Occipital lobe (tissue), 2 donors: Measurements from ENCODE around the gene DDR2. TPM values are rescaled to one million over a fixed set of nuclear protein-coding genes. Genes with fewer than 3 reads are reported as not detected.

ENCODE experiments used
- DNase-seq: peaks from one replicate; lab custom pipeline; 2025; lab: John Stamatoyannopoulos, UW
- total RNA-seq: library from RNA; depleted of rRNA; stranded (reverse); fragments of >200 nt; gene quantifications from one replicate; pipeline ENCODE4 v1.2.3, GENCODE V29; 2014

DDR2 gene
- total RNA-seq, 1 donor from 2014 or later: 7.5 TPM

DNA sequence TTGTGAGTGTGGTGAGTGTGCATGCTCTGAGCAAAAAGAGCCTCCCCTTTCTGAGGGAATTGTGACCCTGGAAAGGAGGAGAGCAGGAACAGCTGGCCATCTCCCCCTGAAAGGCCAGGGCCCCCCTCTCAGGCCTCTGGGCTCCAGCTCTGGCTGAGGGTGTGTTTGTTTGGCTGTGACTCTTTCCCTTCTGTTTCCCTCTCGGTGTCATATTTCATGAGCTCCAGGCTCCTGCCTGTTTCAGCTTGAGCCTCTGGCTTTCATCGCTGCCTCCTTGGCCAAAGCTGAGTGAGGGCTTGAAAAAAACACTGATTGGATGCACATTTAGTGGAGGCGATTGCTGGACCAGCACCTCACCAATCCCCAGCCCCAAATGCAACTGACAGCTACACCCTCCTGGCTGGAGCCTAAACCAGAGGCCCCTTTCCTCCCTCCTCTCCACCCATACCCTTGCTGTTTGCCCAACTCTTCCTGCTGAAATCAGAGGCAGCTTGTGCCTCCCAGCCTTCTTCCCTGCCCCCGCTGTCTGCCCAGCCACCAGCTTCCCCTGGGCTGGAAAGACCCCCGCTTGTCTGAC, 64.1 kb downstream of the DDR2 start:
- DNase-seq: peak; percentile 11

DNA sequence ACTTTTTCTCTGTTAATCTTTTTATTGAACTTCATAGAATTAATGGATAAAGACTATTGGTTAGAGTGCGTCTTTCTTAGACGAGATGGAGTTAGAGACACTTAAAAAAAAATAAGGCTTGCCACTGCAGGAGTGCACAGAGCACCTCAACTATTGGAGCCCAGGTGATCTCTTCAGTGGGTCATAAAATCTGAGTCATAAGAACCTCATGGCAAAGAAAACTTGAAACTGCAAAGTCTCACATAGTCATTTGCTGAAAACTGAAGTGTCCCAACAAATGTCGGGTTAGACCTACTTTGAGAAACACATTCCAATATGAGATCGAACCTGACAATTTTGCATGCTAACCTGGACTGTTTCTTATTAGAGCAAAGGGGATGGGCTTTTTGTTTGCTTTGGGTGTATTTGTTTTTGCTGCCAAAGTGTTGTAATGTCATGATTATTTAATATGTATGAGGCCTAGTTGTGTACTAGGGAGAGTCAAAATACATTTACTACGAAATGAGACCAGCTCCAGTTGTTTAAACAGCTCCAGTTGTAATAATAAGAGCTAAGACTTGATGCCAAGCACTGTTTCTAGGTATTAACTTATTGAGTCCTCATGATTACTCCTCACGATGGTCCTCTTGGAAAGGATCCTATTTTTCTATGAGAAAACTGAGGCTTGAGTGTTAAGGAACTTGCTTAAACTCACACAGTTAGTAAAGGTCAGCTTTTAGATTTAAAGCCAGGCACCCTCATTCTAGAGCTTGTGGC, 65.1 kb downstream of the DDR2 start:
- no peak for DNase-seq

DNA sequence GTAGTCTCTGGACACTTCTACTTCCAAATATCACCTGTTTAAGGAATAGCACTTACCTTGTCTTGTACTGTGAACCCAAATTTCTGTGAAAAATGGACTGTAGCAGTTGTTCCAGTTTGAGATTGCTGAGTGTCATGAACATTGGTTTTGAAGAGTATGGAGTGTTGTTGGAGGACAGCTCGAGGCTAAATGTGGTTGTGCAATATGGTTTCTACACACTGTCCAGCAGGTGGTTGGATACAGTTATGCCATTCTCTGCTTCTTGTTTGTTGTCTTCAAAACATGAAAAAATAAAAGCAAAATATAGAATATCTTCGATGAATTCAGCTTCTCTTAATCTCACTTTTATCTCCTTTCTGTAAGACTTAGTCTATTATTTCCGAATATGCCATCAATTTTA, 67.1 kb downstream of the DDR2 start:
- no peak for DNase-seq

DNA sequence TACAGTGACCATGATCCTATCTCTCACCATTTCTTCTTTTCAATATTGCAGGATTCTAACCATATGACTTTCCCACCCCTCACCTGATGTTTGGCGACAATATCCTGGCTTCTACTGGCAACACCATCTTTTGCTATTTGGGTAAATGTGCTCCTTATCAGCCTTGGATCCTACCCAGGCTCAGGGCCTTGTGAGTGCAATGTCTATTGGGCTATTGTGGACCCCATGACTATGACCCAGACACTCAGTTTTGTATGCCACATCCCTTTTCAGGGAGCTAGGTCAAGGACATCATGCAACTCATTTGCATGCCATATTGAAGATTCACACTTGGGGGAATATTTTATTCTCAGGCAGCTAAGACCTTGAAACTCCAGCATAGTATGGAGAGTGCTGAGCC, 67.9 kb downstream of the DDR2 start:
- no peak for DNase-seq

DNA sequence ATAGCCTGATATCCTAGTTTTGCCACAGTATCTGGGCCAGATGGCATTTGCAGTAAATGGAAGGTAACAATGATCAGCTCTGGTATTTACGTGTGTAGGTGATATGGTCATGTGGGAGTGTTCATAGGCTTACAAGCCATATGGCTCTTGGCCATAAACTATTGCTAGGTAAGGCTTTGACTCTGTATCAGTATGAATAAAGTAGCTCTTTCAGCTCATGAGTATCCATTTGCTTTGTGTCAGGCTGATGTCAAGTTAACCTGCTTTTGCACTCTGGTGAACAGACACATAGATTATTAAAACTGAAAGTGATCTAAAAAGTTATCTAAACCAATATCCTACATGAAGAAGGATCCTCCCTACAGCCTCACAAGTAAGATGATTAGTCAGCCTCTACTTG, 69.0 kb downstream of the DDR2 start:
- no peak for DNase-seq

DNA sequence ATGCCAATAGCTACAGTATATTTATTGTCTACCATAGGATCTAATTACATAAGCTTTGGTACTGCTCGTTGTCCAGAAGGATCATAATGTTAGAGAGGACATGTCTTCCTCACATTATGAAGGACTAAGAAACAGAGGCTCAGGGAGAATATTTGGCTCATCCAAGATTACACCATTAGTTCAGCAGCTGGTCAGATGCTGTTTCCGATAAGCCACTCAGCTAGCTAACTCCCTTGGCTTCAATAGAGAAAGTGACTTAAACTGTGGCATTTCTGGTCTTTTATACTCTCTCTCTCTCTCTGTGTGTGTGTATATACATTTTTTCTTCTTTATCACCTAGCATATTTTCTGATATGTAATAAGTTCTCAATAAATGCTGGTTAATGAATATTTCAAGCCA, 70.4 kb downstream of the DDR2 start:
- no peak for DNase-seq

DNA sequence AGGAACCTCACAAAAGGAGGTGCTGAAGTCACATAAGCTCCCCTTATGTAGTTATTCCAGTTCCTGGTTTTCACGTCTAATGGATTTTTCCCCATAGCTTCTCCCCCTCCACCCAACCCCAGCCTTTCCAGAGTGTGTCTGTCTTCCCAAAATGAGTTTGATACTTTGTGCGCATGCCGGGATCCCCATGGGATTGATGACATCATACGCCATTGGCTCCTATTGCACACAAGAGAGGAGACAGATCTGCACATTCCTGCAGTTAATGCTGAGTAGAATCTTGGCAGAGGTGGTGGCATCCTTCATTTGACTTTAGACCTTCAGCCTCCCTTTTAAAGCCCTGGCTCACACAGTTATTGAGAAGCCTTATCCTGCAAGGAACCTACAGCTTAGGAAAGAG, 71.4 kb downstream of the DDR2 start:
- no peak for DNase-seq

DNA sequence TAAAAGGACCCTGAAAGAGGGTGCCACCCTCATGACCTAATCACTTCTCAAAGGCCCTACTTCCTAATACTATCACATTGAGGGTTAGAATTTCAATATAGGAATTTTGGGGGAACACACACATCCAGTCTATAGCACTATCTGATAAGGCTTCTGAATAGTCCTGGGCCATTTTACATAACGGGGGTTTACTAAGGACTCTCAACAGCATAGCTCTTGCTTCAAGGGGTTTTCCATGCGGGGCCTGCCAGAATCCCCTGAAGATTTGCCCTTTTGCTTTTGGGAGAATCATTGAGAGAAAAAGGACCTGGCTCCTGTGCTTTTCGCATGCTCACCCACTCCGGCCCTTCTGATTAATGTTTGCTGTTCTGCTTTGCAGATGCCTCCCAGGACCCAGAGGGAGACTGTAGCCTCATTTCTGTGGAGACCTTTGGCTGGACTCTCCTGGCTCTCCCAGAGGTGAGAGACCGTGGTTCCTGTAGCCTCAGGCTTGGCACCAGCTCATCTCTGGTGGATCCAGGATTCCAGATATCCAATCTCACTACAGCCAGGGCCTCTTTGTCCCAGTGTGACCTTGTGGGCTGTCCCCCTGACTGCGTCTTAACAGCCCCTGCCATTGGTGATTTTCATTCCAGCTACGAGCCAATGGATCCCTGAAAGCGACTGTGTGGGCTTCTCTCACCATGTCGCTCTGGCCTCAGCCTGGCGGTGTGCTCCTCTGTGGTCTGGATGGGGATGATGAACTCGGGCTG, 72.6 kb downstream of the DDR2 start:
- no peak for DNase-seq

DNA sequence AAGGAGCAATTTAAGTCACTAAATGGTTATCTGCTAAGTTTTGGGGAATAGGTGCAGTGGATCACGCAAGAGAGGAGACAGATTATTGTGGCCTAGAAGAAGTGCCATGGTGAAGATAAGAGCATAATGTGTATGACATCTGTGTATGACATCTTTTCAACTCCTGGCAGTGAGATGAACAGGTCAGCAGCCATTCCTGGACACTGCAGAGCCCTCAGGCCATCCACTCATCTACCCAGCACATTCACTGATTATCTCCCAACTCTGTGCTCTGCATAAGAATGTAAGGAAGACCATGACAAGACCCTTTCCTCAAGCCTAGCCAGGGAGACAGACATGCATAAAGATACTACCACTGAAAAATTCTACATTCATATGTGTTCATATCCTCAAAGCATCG, 73.7 kb downstream of the DDR2 start:
- no peak for DNase-seq

DNA sequence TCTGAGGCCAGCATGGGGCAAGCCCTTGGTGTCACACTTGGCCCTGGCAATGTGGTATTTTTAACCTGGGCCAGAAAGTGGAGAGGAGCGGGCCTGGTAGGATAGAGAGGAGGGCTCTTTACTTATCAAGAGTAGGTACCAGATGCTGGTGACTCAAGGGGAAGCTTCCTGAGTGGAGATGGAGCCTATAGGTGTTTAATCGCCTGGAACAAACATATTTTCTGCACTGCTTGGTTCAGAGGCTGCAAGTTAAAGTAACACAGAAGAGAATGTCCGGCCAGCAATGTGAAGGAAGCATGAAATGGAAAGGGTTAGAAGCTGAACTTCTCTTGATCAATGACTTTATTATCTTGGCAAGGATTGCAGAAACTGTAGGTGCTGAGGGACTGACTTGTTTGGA, 74.3 kb downstream of the DDR2 start:
- DNase-seq: no peak

DNA sequence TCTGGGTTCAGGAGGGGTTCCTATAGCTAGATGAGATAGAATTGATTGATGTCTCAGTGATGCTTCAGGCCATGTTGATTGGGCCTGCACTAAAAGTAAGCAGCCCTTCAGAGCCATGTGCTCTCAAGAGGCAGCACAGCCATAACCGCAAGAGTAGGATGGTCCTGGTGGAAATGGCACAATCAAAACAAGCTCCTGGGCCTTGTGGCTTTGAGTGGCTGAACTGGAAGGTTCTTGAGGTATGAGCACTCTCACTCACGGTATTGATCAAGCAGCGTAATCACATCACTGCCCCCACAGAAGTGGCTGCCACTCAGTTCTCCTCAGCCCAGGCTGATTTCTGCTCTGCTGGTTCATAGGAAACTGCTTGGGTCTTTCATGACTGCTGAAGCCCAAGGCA, 76.0 kb downstream of the DDR2 start:
- DNase-seq: no peak

DNA sequence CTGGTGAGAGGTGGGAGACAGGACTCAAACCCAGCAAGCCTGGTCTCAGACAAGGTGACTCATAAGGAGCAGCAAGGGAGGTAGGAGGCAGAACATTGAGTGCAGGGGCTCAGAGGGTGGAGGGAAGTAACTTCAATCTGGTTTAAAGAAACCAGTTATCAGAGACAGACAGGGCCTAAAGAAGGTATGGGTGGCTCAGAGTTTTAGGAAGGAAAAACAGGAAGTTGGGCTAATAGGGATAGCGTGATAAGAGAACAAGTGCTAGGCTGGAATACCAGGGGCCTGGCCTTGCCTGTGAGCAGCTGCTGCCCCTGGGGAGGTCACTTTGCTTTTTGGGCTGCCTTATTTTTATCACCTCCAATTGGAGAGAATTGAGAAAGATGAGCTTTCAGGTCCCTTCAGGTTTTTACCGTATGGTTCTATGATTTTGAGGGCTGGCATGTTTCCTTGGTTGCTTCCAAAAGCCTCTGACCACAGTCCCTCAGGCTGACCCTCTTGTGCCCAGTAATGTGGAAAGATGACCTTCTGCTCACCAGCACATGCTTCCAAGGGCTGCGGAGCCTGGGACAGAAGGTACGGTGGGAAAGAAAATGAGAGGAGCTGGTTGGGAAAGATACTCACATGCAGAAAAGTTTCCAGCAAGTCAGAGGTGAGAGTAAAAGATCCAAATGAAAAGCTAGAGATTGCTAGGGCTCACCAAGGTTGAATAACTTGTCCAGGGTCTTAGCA, 77.0 kb downstream of the DDR2 start:
- no peak for DNase-seq

DNA sequence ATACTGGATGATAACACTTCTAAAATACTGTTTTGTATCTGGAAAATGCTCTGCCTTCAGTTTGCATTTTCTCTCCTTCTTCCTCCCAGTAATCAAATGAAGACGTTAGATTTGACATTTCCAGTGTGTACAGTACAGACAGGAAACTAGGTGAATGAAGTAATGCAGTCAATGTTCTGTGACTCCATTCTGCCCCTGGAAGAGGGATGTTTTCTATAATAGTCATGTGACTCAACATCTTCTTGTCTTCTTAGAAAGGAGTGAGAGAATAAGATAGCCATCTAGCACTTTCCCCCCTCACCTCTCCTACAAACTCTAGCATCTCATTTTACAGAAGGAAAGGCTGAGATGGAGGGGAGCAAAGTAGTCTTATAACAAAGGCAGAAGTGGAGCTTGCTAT, 77.6 kb downstream of the DDR2 start:
- DNase-seq: no peak

DNA sequence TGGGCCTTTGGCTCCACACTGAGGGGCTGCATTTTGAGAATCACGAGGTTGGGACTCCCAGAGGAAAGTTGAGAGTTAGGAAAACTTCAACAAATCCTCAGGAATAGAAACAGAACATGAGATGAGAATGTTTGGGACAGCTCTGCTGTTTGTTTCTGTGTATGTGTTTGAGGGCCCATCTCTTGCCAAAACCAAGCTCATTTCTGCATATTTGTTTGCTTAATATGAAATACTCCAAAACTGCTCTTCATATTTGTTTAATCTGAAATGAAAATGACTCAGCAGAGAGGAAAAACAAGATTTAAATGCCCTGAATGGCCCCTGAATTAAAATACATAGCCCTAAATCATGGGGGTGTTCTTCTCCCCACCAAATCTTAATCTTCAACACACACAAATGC, 78.1 kb downstream of the DDR2 start:
- DNase-seq: no peak

DNA sequence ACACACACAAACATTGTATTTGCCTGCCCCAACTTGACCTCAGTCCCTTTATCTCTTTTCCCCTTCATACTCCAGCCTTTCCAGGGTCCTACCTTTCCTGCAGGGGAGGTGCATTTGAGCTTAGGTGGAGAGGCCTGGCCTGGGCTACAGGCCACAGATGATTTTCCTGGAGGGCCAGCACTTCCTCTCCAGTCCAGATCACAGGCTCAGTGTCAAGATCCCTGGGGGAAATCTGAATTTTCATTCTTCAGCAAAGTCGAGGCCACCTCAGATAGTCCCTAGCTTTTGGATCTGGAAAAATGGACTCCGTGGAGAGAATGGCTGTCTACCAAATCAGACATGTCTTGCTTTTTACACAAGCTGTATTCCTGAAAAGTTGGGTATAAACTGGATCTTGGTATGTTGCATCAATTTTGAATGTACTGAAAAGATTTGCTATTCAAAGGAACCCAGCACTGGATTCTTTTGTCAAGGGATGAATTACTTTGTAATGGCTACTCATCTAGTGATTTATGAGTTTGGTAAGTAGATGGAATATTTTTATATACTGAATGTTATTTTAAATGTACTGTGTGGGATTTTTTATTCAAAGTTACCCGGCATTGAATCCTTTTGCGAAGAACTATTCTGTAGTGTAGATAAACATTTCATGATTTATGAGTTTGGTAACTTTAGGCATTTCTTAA, 78.7 kb downstream of the DDR2 start:
- no peak for DNase-seq

DNA sequence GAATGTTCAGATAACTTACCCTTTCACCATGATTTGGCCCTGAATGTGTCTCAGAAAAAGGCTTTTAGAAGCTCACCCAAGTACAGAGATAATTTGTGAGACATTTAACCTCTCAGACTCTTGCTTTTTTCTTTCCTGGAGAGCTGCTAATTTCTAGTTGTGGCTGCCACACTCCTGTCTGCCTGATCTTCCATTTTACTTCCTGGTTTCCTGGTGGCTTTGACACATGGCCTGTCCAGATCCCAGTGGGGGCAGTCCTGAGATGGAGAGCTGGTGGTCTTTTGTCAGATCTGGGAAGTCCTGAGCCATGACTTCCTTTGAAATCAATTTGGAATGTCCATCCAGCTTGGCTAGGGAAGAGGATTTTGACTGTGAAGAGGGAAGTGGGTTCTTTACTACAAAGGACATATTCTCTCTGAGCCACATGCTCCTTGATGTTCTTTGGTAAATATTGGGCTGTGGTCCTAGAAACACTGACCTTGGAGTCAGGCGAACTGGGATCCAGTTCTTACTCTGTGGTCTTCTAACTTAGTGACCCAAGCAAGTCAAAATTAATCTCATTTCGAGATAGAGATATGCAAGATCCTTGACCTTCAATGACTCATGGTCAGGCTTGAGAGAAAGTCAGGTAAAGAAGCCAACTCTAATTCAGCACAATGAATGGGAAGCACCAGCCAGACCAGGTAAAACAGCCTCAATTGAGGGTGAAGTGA, 80.2 kb downstream of the DDR2 start:
- DNase-seq: no peak

DNA sequence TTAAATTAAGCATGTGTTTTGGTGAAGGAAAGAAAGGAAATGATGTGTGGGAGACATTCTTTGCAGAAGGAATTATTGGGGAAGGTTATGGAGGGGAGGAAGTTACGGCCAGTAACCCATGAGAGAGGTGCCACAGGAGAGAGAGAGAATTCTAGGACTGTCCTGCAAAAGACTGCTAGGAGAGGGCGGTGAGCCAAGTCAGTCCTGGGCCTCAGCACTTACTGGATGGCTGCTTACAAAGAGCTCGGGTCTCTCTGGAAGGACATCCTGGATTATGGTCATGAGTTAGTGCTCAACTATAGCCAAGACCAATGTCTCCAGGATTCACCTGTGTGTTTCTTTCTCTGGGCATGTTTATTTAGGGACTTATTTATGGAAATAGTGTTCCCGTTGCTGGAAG, 83.9 kb downstream of the DDR2 start:
- no peak for DNase-seq

DNA sequence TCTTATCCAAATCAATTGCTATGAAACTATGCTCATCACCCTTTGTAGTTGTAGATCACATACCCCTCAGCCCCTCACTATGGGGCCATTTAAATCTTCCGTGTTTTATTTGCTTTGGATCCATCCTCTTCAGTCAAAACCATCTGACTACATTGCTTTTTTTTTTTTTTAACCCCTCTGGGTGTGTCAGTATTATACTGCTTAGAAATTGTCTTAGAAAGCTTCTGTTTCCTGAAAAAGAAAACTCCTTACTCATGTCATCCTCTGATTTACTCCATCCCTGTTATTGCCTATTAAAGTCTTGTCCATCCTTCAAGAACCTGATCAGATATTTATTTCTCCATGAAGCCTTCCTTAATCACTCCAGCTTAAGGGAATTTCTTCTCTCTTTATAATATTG, 84.3 kb downstream of the DDR2 start:
- no peak for DNase-seq

DNA sequence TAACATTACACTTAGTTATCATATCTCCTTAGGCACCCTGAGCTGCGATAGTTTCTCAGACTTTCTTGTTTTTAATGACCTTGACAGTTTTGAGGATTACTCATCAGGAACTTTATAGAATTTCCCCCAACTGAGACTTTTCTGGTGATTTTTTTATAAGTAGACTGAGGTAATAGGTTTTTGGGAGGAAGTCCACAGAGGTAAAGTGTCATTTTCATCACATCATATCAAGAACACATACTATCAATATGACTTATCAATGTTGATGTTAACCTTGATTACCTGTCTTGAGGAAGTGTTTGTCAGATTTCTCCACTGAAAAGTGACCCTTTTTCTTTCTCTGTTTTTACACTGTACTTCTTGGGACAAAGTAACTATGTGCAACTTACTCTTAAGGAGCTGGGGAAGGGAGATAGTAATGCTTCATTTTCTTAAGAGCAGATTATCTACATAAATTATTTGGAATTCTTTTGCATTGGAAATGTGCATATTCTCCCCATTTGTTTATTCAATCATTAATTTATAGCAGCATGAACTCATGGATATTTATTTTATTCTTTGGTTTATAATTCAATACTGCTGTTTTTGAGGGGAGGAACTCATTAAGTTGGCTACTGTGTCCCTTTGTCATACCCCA, 85.4 kb downstream of the DDR2 start:
- no peak for DNase-seq

DNA sequence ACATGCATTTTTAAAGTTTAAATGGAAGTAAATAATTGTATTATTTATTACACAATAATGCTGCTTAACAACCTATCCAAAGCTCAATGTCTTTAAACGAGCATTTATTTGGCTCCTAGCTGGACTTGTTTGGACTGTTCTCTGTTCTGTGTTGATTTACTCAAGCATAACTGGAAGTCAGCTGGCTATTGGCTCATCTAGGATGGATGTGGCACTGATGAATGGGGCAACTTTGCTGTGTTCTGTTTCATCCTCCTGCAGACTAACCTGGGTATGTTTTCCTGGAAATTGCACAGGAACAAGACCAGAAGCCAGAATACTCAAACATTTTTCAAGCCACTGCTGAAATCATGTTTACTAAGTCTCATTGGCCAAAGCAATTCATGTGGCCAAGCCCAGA, 87.4 kb downstream of the DDR2 start:
- DNase-seq: no peak

DNA sequence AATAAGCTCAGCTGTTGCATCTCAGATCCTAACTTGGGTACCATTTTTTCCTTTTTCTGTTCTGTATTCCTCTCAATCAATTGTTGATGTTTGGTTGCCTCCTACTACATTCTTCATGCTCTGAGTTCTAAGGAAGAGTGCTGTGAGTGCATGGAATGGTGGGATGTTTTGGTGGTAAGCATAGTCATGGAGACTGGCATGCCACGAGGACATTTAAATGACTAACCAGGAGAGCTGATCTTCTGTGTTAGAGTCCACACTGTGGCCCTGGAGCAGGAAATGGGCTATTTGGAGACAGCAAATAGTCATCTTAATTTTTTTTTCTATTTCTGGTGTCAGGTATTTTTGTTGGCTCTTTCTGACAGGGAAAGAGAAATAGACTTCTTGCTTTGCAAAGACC, 88.7 kb downstream of the DDR2 start:
- DNase-seq: no peak
